ENCODE data around the gene RELN.

The RELN gene

GRCh38 chr7:103870664-103871063 is 118.8 kb downstream of the RELN start:
- no peak overlapping the region for H3K4me3 ChIP-seq (ENCODE audit: low read depth, low read length)
- DNase-seq (ENCODE audit: low read depth), result no peak
- TF ChIP-seq CTCF (IDR thresholded peaks at IDR 0.05; ENCODE audit: low read depth, low read length), result no peak
- no peak for TF ChIP-seq POLR2A (IDR thresholded peaks at IDR 0.05; ENCODE audit: extremely low read depth, insufficient read length)
- TF ChIP-seq MAX (IDR thresholded peaks at IDR 0.05; ENCODE audit: low read depth, low read length), result no peak
- TF ChIP-seq MYC (IDR thresholded peaks at IDR 0.05; ENCODE audit: low read depth, low read length), result no peak

GRCh38 chr7:103867874-103868273 is 121.6 kb downstream of the RELN start:
- no peak for DNase-seq (ENCODE audit: low read depth)
- TF ChIP-seq POLR2A (IDR thresholded peaks at IDR 0.05; ENCODE audit: extremely low read depth, insufficient read length), result no peak
- no peak for TF ChIP-seq MAX (IDR thresholded peaks at IDR 0.05; ENCODE audit: low read depth, low read length)
- no peak for TF ChIP-seq CTCF (IDR thresholded peaks at IDR 0.05; ENCODE audit: low read depth, low read length)
- no peak for TF ChIP-seq MYC (IDR thresholded peaks at IDR 0.05; ENCODE audit: low read depth, low read length)
- H3K4me3 ChIP-seq (ENCODE audit: low read depth, low read length), result no peak overlapping the region

- DNase-seq (ENCODE audit: low read depth), result no peak
- H3K4me3 ChIP-seq (ENCODE audit: low read depth, low read length), result no peak overlapping the region
- TF ChIP-seq POLR2A (IDR thresholded peaks at IDR 0.05; ENCODE audit: extremely low read depth, insufficient read length) (no peak), CTCF (IDR thresholded peaks at IDR 0.05; ENCODE audit: low read depth, low read length) (no peak), MYC (IDR thresholded peaks at IDR 0.05; ENCODE audit: low read depth, low read length) (no peak), MAX (IDR thresholded peaks at IDR 0.05; ENCODE audit: low read depth, low read length) (no peak)
Observed at GRCh38 chr7:103866919-103867318, 122.5 kb downstream of the RELN start.

GRCh38 chr7:103865442-103865841 is 124.0 kb downstream of the RELN start:
- DNase-seq (ENCODE audit: low read depth), result no peak
- no peak overlapping the region for H3K4me3 ChIP-seq (ENCODE audit: low read depth, low read length)
- TF ChIP-seq MYC (IDR thresholded peaks at IDR 0.05; ENCODE audit: low read depth, low read length) (no peak), POLR2A (IDR thresholded peaks at IDR 0.05; ENCODE audit: extremely low read depth, insufficient read length) (no peak), CTCF (IDR thresholded peaks at IDR 0.05; ENCODE audit: low read depth, low read length) (no peak), MAX (IDR thresholded peaks at IDR 0.05; ENCODE audit: low read depth, low read length) (no peak)

GRCh38 chr7:103862302-103863035 is 127.0 kb downstream of the RELN start:
- no peak for DNase-seq (ENCODE audit: low read depth)
- H3K4me3 ChIP-seq (ENCODE audit: low read depth, low read length), result no peak overlapping the region
- no peak for TF ChIP-seq MAX (IDR thresholded peaks at IDR 0.05; ENCODE audit: low read depth, low read length)
- no peak for TF ChIP-seq MYC (IDR thresholded peaks at IDR 0.05; ENCODE audit: low read depth, low read length)
- no peak for TF ChIP-seq POLR2A (IDR thresholded peaks at IDR 0.05; ENCODE audit: extremely low read depth, insufficient read length)
- no peak for TF ChIP-seq CTCF (IDR thresholded peaks at IDR 0.05; ENCODE audit: low read depth, low read length)
